Omental fat pad (tissue), 4 donors: Measurements from ENCODE around the gene HTR3A. TPM values are rescaled to one million over a fixed set of nuclear protein-coding genes. Genes with fewer than 3 reads are reported as not detected.

Experiments
- ATAC-seq: fragments of 150-250 bp; one replicate; pipeline ENCODE4 v1.9.1; 2016; ENCODE audit warnings: mild to moderate bottlenecking, moderate library complexity; ENCODE audit not compliant: low FRiP score
- DNase-seq: peaks from one replicate; pipeline ENCODE4 v3.0.0-alpha.2; 2019; ENCODE audit warnings: low spot score
- CTCF ChIP-seq, 3 donors: fragments of 450-650 bp; IDR thresholded peaks; one replicate each; pipeline ENCODE4 v1.5.1; 2016 to 2017; ENCODE audit warnings: antibody characterized with exemption in 3 of 3, mild to moderate bottlenecking in 3 of 3, moderate library complexity in 2 of 3
- total RNA-seq, 4 donors: library from RNA; depleted of rRNA; stranded (reverse); fragments of >200 nt; gene quantifications; one replicate each; pipeline ENCODE4 v1.1.0, GENCODE V29; 2016

Gene HTR3A
- total RNA-seq, 4 donors from 2014 or later: 0.88 TPM; not detected in 3

DNA sequence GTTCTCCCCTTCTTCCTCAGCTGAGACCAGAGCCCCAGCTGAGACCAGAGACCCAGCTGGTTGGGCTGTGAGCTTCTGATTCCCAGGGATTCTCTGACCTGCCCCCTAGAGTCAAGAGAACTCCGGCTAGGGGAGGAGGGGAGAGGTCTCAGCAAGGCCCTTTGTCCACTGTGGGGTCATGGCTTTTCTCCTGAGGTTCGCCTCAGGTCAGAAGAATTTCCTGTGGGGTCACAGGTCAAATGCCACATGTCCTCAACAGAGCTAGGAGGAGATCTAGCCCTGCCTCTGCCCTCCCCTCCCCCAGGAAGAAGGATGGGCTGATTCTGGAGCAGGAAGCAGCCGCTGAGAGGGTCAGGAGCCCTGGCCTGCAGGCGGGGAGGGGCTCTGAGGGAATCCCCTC, 23.7 kb downstream of the HTR3A start:
- TF ChIP-seq CTCF (IDR thresholded peaks at IDR 0.05): no peak
- ATAC-seq (no peak), DNase-seq (no peak)

DNA sequence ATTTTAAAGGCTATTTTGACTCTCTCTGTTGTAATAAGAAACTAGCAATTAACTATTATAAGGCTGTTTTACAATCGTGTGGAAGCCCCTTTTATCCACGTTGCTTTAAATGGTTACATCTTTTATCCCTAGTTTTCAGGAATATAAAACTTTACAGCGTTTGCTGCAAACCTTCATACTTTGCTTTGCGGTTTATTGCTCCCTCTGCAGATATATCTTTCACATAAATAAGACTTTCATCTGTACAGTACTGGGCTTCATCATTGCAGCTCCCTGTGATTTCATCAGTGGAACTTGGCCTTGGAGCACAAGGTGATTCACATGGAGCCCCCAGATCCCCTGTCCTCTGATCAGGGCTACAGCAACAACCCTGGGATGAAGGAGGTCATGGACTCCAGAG, 25.6 kb downstream of the HTR3A start:
- TF ChIP-seq CTCF (IDR thresholded peaks at IDR 0.05): no peak
- ATAC-seq (no peak), DNase-seq (no peak)

DNA sequence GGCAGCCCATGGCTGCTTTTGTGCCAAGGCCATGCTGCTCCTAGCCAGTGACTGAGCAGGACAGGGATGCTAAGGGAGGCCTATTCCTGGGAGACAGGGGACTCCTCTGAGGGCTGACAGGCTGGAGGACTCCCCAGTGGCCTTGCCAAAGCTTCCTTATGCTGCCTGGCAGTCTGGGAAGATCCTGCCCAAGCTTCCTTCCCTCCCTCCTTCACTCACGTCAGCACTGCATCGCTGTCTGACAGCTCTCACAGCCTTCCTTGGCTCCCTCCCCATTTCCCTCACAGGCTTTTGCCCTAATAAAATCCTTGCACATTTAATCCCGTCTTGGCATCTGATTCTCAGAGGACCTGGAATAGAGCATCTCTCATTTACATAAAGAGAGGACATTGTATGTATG, 26.5 kb downstream of the HTR3A start:
- DNase-seq (no peak), ATAC-seq (peak; percentile 22)
- no peak for TF ChIP-seq CTCF (IDR thresholded peaks at IDR 0.05)

- ATAC-seq: no peak
- no peak for TF ChIP-seq CTCF (IDR thresholded peaks at IDR 0.05)
- no peak for DNase-seq
These were observed 33.4 kb downstream of the HTR3A start for GRCh38 chr11:114008331-114008730.

GRCh38 chr11:114010931-114011330, 36.0 kb downstream of the HTR3A start:
- DNase-seq (no peak), ATAC-seq (no peak)
- TF ChIP-seq CTCF (IDR thresholded peaks at IDR 0.05): no peak

DNA sequence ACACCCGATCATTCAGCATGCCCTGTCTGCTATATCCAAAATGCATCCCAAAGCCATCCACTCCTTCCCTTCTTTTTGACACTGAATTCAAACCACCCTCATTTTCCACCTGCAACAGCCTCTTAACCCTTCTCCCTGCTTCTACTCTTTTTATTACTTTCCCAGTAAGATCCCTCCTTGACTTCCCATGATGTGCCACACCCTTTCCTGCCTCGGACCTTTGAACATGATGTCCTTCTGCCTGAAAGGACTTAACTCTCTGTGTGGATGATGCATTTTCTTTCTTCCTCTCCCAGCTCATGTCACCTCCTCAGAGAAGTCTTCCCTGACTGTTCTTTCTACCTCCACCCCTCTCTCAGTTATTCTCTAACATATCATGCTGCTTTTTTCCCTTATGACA, 36.5 kb downstream of the HTR3A start:
- TF ChIP-seq CTCF (IDR thresholded peaks at IDR 0.05): no peak
- DNase-seq: no peak
- ATAC-seq: no peak

DNA sequence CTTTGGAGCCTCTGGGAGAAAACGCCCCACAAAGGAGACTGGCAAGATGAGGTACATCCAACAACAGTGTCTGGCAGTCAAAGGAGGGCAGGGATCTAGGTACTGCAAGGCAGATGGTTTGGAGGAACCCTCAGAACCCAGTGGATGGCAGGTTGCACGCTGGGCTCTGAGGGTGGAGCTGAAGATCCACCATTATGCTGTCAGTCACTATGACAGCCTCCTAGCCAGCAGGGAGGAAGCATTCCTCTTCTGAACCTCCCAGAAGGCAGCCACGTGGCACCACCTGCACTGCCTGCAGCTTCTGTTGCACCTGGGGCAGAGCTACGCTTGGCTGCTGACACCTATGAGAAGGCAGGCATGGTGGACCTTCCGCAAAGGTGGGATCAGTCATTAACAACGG, 40.2 kb downstream of the HTR3A start:
- ATAC-seq (no peak), DNase-seq (no peak)
- no peak for TF ChIP-seq CTCF (IDR thresholded peaks at IDR 0.05)
